HG03280 (cell line): ENCODE results near the gene KLF16.

Experiments used
- ATAC-seq: cut with Tn5 transposase; IDR thresholded peaks from one replicate; pipeline ENCODE4 v1.9.1; 2021; ENCODE audit warnings: mild to moderate bottlenecking, moderate library complexity; ENCODE audit not compliant: unreplicated experiment

Gene KLF16

GRCh38 chr19:1825909-1826556 is 37.3 kb downstream of the KLF16 start:
- ATAC-seq, result no peak

- ATAC-seq, result no peak
Observed at GRCh38 chr19:1824252-1824622, 39.1 kb downstream of the KLF16 start.

GRCh38 chr19:1823539-1824251 is 39.7 kb downstream of the KLF16 start:
- ATAC-seq, result no peak

- ATAC-seq, result no peak
Observed at GRCh38 chr19:1823020-1823419, 40.4 kb downstream of the KLF16 start.

- ATAC-seq, result no peak
Observed at GRCh38 chr19:1822210-1822609, 41.2 kb downstream of the KLF16 start.

- no peak for ATAC-seq
Observed at GRCh38 chr19:1819341-1820255, 43.8 kb downstream of the KLF16 start.

GRCh38 chr19:1818549-1819195 is 44.7 kb downstream of the KLF16 start:
- no peak for ATAC-seq

- ATAC-seq, result no peak
Observed at GRCh38 chr19:1817553-1818179, 45.7 kb downstream of the KLF16 start.

- no peak for ATAC-seq
Observed at GRCh38 chr19:1816530-1817298, 46.7 kb downstream of the KLF16 start.

GRCh38 chr19:1815605-1816529 is 47.5 kb downstream of the KLF16 start:
- ATAC-seq, result no peak

- ATAC-seq, result no peak
Observed at GRCh38 chr19:1814833-1815604, 48.4 kb downstream of the KLF16 start.

- no peak for ATAC-seq
Observed at GRCh38 chr19:1814391-1814790, 49.0 kb downstream of the KLF16 start.

- no peak for ATAC-seq
Observed at GRCh38 chr19:1813192-1814182, 49.9 kb downstream of the KLF16 start.

- ATAC-seq, result peak; percentile 75
Observed at GRCh38 chr19:1812426-1813191, 50.8 kb downstream of the KLF16 start.

GRCh38 chr19:1811942-1812425 is 51.4 kb downstream of the KLF16 start, which contains the start of gene ATP8B3:
Gene ATP8B3 (minus strand): TSS chr19:1812276. CDS start chr19:1811736, 540 bp downstream.
- peak; percentile 21 for ATAC-seq

- no peak for ATAC-seq
Observed at GRCh38 chr19:1811472-1811894, 51.9 kb downstream of the KLF16 start.
